MM.1S (cell line): ENCODE data around the gene PER2.

ENCODE experiments used
- DNase-seq: peaks from one replicate; pipeline ENCODE4 v3.0.0-alpha.2; 2015
- H2AFZ ChIP-seq: fragments of 300-600 bp; sonication (generic); 2 replicates; pipeline ENCODE4 v1.6.0; 2016; ENCODE audit warnings: antibody characterized with exemption, low read length
- H3F3A ChIP-seq: fragments of 300-600 bp; sonication (generic); 2 replicates; pipeline ENCODE4 v1.6.1; 2016; ENCODE audit warnings: mild to moderate bottlenecking, antibody characterized with exemption, low read length, moderate library complexity, mixed read lengths; ENCODE audit not compliant: insufficient read depth
- H3K27ac ChIP-seq: fragments of 300-600 bp; sonication (generic); 2 replicates; pipeline ENCODE4 v1.5.1; 2016; ENCODE audit warnings: mild to moderate bottlenecking, low read length
- H3K27me3 ChIP-seq: fragments of 300-600 bp; sonication (generic); replicated peaks from 2 replicates; pipeline ENCODE4 v1.6.0; 2016; ENCODE audit warnings: low read length; ENCODE audit not compliant: insufficient read depth
- H3K36me3 ChIP-seq: fragments of 300-600 bp; sonication (generic); replicated peaks from 2 replicates; pipeline ENCODE4 v1.6.1; 2016; ENCODE audit warnings: mild to moderate bottlenecking, low read length, mixed read lengths; ENCODE audit not compliant: insufficient read depth
- H3K4me1 ChIP-seq: fragments of 300-600 bp; sonication (generic); 2 replicates; pipeline ENCODE4 v1.6.1; 2016; ENCODE audit warnings: low read length, mixed read lengths
- H3K4me2 ChIP-seq: fragments of 300-600 bp; sonication (generic); 2 replicates; pipeline ENCODE4 v1.6.0; 2016; ENCODE audit warnings: low read depth, low read length
- H3K4me3 ChIP-seq: fragments of 300-600 bp; sonication (generic); 2 replicates; pipeline ENCODE4 v1.5.1; 2016; ENCODE audit warnings: low read length, mixed read lengths
- H3K79me2 ChIP-seq: fragments of 300-600 bp; sonication (generic); 2 replicates; pipeline ENCODE4 v1.6.1; 2016; ENCODE audit warnings: mixed run types, low read length, mixed read lengths
- H3K9ac ChIP-seq: fragments of 300-600 bp; sonication (generic); 2 replicates; pipeline ENCODE4 v1.6.1; 2016; ENCODE audit warnings: low read length, mixed read lengths
- H3K9me2 ChIP-seq: fragments of 300-600 bp; sonication (generic); replicated peaks from 2 replicates; pipeline ENCODE4 v1.6.1; 2016; ENCODE audit warnings: mild to moderate bottlenecking, low read length, mixed read lengths; ENCODE audit not compliant: insufficient read depth
- H3K9me3 ChIP-seq: fragments of 300-600 bp; sonication (generic); replicated peaks from 2 replicates; pipeline ENCODE4 v1.6.1; 2016; ENCODE audit warnings: mild to moderate bottlenecking, low read length, mixed read lengths; ENCODE audit not compliant: insufficient read depth
- H4K20me1 ChIP-seq: fragments of 300-600 bp; sonication (generic); 2 replicates; pipeline ENCODE4 v1.6.1; 2016; ENCODE audit warnings: mild to moderate bottlenecking, low read length, moderate library complexity, mixed read lengths; ENCODE audit not compliant: insufficient read depth
- EZH2 ChIP-seq: fragments of 300-600 bp; sonication (generic); optimal IDR thresholded peaks from 2 replicates; pipeline ENCODE3; 2017; ENCODE audit warnings: low read depth, mild to moderate bottlenecking, antibody characterized with exemption, low read length, mixed read lengths
- EZH2phosphoT487 ChIP-seq: fragments of 300-600 bp; sonication (generic); IDR thresholded peaks from 2 replicates; pipeline ENCODE4 v1.6.1; 2018; ENCODE audit warnings: antibody characterized with exemption, low read length
- TF ChIP-seq, protein P1 (sequence below): fragments of 300-600 bp; sonication (generic); IDR thresholded peaks from 2 replicates; pipeline ENCODE4 v1.5.1; 2016; ENCODE audit warnings: antibody characterized with exemption, low read length, mixed read lengths

Gene PER2, protein sequence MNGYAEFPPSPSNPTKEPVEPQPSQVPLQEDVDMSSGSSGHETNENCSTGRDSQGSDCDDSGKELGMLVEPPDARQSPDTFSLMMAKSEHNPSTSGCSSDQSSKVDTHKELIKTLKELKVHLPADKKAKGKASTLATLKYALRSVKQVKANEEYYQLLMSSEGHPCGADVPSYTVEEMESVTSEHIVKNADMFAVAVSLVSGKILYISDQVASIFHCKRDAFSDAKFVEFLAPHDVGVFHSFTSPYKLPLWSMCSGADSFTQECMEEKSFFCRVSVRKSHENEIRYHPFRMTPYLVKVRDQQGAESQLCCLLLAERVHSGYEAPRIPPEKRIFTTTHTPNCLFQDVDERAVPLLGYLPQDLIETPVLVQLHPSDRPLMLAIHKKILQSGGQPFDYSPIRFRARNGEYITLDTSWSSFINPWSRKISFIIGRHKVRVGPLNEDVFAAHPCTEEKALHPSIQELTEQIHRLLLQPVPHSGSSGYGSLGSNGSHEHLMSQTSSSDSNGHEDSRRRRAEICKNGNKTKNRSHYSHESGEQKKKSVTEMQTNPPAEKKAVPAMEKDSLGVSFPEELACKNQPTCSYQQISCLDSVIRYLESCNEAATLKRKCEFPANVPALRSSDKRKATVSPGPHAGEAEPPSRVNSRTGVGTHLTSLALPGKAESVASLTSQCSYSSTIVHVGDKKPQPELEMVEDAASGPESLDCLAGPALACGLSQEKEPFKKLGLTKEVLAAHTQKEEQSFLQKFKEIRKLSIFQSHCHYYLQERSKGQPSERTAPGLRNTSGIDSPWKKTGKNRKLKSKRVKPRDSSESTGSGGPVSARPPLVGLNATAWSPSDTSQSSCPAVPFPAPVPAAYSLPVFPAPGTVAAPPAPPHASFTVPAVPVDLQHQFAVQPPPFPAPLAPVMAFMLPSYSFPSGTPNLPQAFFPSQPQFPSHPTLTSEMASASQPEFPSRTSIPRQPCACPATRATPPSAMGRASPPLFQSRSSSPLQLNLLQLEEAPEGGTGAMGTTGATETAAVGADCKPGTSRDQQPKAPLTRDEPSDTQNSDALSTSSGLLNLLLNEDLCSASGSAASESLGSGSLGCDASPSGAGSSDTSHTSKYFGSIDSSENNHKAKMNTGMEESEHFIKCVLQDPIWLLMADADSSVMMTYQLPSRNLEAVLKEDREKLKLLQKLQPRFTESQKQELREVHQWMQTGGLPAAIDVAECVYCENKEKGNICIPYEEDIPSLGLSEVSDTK (N-terminal part only)

DNA sequence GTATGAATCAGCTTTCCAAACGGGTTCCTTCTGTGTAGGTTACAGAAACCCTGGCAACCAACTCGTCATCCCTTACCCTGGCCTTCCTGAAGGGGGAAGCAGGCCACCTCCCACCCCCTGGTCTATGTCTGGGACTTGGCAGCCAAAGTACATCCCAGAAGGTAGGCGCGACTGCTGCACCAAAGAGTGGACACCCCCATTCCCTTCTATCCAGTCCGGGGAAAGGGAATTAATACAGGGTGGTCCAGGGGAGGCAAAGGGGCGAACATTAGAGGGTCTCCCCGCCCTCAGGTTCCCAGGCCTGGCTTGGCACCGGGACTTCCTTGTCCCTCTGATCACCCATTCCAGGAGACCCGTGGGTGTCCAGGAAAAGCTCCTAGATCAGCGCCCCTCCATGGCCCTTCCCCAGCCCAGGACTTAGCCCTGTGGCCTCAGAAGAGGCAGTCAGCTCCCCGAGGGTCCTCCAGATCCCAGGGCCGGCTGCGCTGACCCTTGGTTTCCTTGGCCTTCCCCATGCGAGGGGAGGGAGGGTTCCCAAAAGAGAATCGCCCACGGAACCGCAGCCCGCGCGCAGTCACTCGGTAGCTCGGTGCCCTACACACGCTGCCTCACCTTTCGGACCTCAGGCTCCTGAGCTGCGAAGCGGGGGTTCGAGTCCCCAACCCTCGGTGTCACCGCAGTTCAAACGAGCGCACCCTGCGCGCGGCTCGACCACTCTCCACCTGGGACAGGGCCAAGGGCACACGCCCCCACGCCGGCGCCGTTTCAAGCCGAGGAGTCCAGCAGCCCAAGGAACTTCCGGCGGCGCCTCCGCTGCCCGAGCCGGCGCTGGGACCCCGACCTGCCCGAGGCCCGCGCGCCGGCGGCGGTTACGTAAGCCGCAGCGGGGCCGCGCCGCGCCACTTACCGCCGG lies at the start of gene PER2:
TSS of gene PER2 (minus strand) at position 874 of the 913 bp plus-strand sequence. CDS start 10,674 bp downstream, outside the sequence.
- Histone ChIP-seq H3K79me2 (peaks cover 53% of the 10 kb centered on the region), H3K4me3 (peak within 1 kb of the TSS; percentile 88), H4K20me1 (no peaks in the 10 kb centered on the region), H3K9ac (peak within 1 kb of the TSS; percentile 81), H3K9me3 (no peaks in the 10 kb centered on the region), H2AFZ (peak within 1 kb of the TSS; percentile 82), H3F3A (0 out of 2 replicates have a peak, but pooled peaks cover 4% of the 10 kb centered on the region), H3K4me2 (peak within 1 kb of the TSS; percentile 92), H3K9me2 (no peaks in the 10 kb centered on the region), H3K27ac (peak within 1 kb of the TSS; percentile 38; the same call in 1 of the 2 replicates), H3K27me3 (no peaks in the 10 kb centered on the region), H3K4me1 (peaks cover 8% of the 10 kb centered on the region), H3K36me3 (no peaks in the 10 kb centered on the region)
- peak; percentile 29 for DNase-seq
- TF ChIP-seq, protein P1, sequence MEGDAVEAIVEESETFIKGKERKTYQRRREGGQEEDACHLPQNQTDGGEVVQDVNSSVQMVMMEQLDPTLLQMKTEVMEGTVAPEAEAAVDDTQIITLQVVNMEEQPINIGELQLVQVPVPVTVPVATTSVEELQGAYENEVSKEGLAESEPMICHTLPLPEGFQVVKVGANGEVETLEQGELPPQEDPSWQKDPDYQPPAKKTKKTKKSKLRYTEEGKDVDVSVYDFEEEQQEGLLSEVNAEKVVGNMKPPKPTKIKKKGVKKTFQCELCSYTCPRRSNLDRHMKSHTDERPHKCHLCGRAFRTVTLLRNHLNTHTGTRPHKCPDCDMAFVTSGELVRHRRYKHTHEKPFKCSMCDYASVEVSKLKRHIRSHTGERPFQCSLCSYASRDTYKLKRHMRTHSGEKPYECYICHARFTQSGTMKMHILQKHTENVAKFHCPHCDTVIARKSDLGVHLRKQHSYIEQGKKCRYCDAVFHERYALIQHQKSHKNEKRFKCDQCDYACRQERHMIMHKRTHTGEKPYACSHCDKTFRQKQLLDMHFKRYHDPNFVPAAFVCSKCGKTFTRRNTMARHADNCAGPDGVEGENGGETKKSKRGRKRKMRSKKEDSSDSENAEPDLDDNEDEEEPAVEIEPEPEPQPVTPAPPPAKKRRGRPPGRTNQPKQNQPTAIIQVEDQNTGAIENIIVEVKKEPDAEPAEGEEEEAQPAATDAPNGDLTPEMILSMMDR: 0 out of 2 replicates have a peak, but pooled peaks have one; percentile 6
- TF ChIP-seq EZH2: no peak
- TF ChIP-seq EZH2phosphoT487: no peak

DNA sequence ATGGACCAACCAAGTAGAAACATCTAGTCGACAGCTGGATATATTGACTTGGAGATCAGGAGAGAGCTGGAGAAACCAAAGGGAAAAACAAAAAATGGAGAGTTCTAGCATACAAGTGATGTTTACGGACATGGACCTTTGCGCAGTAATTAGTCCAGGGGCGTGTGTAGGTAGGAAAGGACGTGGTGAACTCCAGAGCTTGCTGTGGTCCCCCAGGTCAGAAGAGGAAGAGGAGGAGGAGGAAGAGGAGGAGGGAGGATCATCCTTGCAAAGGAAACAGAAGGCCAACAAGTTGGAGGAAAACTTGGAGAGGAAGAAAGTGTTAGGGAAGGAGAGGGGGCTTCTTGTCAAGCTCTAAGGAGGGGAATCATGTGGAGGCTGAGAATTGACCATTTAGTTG lies 49.4 kb upstream of the PER2 start:
- Histone ChIP-seq H3K27me3 (no peaks in the 10 kb centered on the region), H4K20me1 (no peaks in the 10 kb centered on the region), H3K4me2 (no peak overlapping the region), H2AFZ (no peak overlapping the region), H3K79me2 (no peaks in the 10 kb centered on the region), H3K4me1 (no peaks in the 10 kb centered on the region), H3K9ac (no peak overlapping the region), H3F3A (no peaks in the 10 kb centered on the region), H3K9me2 (no peaks in the 10 kb centered on the region), H3K4me3 (no peak overlapping the region), H3K27ac (no peak overlapping the region), H3K36me3 (no peaks in the 10 kb centered on the region), H3K9me3 (no peaks in the 10 kb centered on the region)
- DNase-seq: no peak
- TF ChIP-seq, protein P1: no peak
- no peak for TF ChIP-seq EZH2
- no peak for TF ChIP-seq EZH2phosphoT487
